Measurements from ENCODE around the gene SLC7A5.
"Not testable (repeated sequence)": the region's sequence is repeated elsewhere in the genome, so short reads cannot be mapped to it uniquely, and the experiment has no call there.

SLC7A5 gene

DNA sequence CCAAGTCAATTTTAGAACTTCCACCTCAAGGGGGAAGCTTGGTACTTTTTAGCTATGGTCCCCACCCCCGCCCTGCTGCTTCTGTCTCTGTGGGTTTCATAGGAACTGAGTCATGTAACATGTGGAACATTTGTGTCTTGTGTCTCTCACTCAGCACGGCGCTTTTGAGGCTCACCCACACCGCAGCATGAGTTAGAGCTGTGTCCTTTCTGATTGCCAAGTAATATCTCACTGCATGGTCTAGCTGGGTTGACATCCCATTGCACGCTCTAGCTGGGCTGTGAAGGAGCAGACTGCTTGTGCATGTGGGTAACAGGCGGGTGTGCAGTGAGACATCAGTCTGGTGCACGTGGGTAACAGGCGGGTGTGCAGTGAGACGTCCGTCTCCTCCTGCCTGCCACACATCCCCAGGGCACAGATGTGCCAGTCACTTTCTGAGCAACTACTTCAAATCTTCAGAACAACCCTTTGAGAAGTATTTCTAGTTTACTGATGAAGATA, 26.4 kb upstream of the SLC7A5 start:
- no peaks in the 10 kb centered on the region for H3K36me3 ChIP-seq
- peaks cover 34% of the 10 kb centered on the region for H3K27me3 ChIP-seq
- no peak overlapping the region for H3K4me3 ChIP-seq (ENCODE audit: low read depth in 1 of 2, low read length in 1 of 2)
- H3K9me3 ChIP-seq, result no peaks in the 10 kb centered on the region
- TF ChIP-seq, protein P1, sequence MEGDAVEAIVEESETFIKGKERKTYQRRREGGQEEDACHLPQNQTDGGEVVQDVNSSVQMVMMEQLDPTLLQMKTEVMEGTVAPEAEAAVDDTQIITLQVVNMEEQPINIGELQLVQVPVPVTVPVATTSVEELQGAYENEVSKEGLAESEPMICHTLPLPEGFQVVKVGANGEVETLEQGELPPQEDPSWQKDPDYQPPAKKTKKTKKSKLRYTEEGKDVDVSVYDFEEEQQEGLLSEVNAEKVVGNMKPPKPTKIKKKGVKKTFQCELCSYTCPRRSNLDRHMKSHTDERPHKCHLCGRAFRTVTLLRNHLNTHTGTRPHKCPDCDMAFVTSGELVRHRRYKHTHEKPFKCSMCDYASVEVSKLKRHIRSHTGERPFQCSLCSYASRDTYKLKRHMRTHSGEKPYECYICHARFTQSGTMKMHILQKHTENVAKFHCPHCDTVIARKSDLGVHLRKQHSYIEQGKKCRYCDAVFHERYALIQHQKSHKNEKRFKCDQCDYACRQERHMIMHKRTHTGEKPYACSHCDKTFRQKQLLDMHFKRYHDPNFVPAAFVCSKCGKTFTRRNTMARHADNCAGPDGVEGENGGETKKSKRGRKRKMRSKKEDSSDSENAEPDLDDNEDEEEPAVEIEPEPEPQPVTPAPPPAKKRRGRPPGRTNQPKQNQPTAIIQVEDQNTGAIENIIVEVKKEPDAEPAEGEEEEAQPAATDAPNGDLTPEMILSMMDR (IDR thresholded peaks at IDR 0.05), result no peak
- H3K27ac ChIP-seq, result no peak overlapping the region
- no peaks in the 10 kb centered on the region for H3K4me1 ChIP-seq (ENCODE audit: control insufficient read depth in 1 of 2, insufficient read depth in 1 of 2, low read depth in 1 of 2, low read length in 1 of 2)

GRCh38 chr16:87894005-87894404, 24.7 kb upstream of the SLC7A5 start:
- not testable (repeated sequence) for H3K27ac ChIP-seq; H3K36me3 ChIP-seq; H3K9me3 ChIP-seq; H3K4me1 ChIP-seq (ENCODE audit: control insufficient read depth in 1 of 2, insufficient read depth in 1 of 2, low read depth in 1 of 2, low read length in 1 of 2); H3K4me3 ChIP-seq (ENCODE audit: low read depth in 1 of 2, low read length in 1 of 2)
- peaks cover 34% of the 10 kb centered on the region for H3K27me3 ChIP-seq

- TF ChIP-seq, protein P1 (IDR thresholded peaks at IDR 0.05), result no peak
- H3K27ac ChIP-seq, result no peak overlapping the region
- H3K36me3 ChIP-seq, result no peaks in the 10 kb centered on the region
- H3K9me3 ChIP-seq, result no peaks in the 10 kb centered on the region
- H3K4me1 ChIP-seq (ENCODE audit: control insufficient read depth in 1 of 2, insufficient read depth in 1 of 2, low read depth in 1 of 2, low read length in 1 of 2), result no peaks in the 10 kb centered on the region
- peaks cover 18% of the 10 kb centered on the region for H3K27me3 ChIP-seq
- no peak overlapping the region for H3K4me3 ChIP-seq (ENCODE audit: low read depth in 1 of 2, low read length in 1 of 2)
Measured at GRCh38 chr16:87891764-87892163, 22.5 kb upstream of the SLC7A5 start.

DNA sequence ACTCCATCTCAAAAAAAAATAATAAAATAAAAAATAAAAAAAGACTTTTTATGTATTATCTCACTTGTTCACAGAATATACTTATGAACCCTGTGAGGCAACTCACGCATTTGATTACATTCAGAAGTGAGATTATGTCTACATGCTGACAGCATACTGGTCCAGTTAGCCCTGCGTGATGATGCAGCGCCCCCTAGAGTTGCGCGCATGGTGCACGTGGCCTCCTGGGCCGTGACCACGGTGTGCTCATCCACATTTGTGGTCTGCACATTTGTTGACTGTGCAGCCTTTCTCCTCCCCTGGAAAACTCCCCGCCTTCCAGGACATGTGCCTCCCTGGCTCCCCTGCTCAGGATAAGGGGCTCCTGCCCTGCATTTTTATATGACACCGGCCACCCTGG, 20.5 kb upstream of the SLC7A5 start:
- H3K27ac ChIP-seq; H3K4me1 ChIP-seq (ENCODE audit: control insufficient read depth in 1 of 2, insufficient read depth in 1 of 2, low read depth in 1 of 2, low read length in 1 of 2); H3K9me3 ChIP-seq; H3K36me3 ChIP-seq; H3K4me3 ChIP-seq (ENCODE audit: low read depth in 1 of 2, low read length in 1 of 2); H3K27me3 ChIP-seq: not testable (repeated sequence)

GRCh38 chr16:87888346-87888745, 19.0 kb upstream of the SLC7A5 start:
- H3K4me1 ChIP-seq (ENCODE audit: control insufficient read depth in 1 of 2, insufficient read depth in 1 of 2, low read depth in 1 of 2, low read length in 1 of 2); H3K9me3 ChIP-seq; H3K4me3 ChIP-seq (ENCODE audit: low read depth in 1 of 2, low read length in 1 of 2); H3K27me3 ChIP-seq; H3K36me3 ChIP-seq; H3K27ac ChIP-seq: not testable (repeated sequence)

DNA sequence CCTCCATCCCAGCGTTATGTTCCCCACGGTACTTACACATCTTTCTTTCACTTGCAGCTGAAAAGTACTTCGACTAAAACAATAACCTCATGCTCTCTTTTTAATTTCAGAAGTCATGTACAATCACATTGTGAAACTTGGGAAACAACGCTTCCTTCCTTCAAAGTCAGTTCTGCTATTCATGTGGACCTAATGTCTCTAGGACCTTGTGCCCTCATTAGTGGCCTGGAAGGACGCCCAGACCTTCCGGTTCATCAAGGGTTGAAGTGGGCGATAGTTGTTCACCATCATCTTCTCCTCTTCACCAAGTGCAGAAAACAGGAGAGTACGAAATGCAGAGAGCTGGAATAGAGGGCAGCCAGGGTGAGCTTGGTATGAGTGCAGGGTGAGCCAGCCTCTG, 18.6 kb upstream of the SLC7A5 start:
- H3K4me1 ChIP-seq (ENCODE audit: control insufficient read depth in 1 of 2, insufficient read depth in 1 of 2, low read depth in 1 of 2, low read length in 1 of 2); H3K27ac ChIP-seq; H3K4me3 ChIP-seq (ENCODE audit: low read depth in 1 of 2, low read length in 1 of 2); H3K27me3 ChIP-seq; H3K9me3 ChIP-seq; H3K36me3 ChIP-seq: not testable (repeated sequence)

GRCh38 chr16:87885371-87885967, 16.2 kb upstream of the SLC7A5 start:
- not testable (repeated sequence) for H3K36me3 ChIP-seq; H3K27ac ChIP-seq; H3K4me3 ChIP-seq (ENCODE audit: low read depth in 1 of 2, low read length in 1 of 2); H3K9me3 ChIP-seq; H3K4me1 ChIP-seq (ENCODE audit: control insufficient read depth in 1 of 2, insufficient read depth in 1 of 2, low read depth in 1 of 2, low read length in 1 of 2)
- H3K27me3 ChIP-seq, result peaks cover 23% of the 10 kb centered on the region

DNA sequence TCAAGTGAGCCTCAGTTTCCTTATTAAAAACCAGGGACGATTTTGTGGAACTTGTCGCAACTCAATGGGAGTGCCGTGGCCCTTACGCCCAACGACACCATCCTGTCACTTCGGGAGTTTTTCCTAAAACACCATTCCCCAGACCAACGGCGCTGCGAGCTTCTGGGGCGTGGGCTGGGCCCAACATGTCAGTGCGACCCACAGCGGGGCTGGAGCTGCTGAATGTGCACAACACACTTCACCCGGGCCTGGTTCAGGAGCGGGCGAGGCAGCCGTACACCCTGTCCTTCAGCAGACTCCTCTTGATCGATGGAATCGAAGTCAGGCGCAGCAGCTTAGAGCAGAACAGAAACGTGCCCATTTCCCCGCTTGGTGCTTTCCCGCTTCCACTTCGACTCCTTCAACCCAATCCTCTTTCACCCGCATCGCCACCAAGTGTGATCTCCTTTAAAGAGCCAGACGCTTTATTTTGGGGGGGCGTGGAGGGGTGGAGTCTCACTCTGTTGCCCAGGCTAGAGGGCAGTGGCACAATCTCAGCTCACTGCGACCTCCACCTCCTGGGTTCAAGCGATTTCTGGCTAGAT, 13.2 kb upstream of the SLC7A5 start:
- Histone ChIP-seq H3K4me1 (ENCODE audit: control insufficient read depth in 1 of 2, insufficient read depth in 1 of 2, low read depth in 1 of 2, low read length in 1 of 2) (no peaks in the 10 kb centered on the region), H3K9me3 (no peaks in the 10 kb centered on the region), H3K27me3 (peaks cover 34% of the 10 kb centered on the region), H3K4me3 (ENCODE audit: low read depth in 1 of 2, low read length in 1 of 2) (no peak overlapping the region), H3K36me3 (no peaks in the 10 kb centered on the region), H3K27ac (no peak overlapping the region)
- TF ChIP-seq, protein P1 (IDR thresholded peaks at IDR 0.05), result no peak
